Measurements from ENCODE around the gene ZNF124. TPM values are rescaled to one million over a fixed set of nuclear protein-coding genes. Genes with fewer than 3 reads are reported as not detected.
A peak's percentile ranks its signal among the peaks of the same experiment; 100 is the strongest.

ZNF124 gene
- total RNA-seq, 1 experiment from 2014 or later, result 16.3 TPM

DNA sequence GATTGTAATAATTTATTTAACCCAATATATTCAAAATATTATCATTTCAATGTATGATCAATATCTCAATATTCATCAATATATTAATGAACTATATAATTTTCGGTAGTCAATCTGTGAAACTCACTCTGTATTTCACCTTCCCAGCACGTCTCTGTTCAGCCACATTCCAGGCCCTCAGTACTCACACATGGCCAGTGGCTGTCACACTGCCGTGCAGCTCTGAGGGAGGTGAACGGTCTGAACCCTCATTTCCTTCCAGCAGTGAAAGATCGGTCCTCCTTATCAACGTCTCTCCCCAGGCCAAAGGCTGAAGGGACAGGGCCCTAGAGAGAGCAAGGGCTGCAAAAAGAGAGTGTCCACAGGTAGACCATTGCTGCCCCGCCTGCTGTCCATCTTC lies 39.5 kb upstream of the ZNF124 start (continued):
- no peak for TF ChIP-seq POLR2AphosphoS5 (IDR thresholded peaks at IDR 0.05; ENCODE audit: low read depth, low read length)
- TF ChIP-seq EZH2phosphoT487 (IDR thresholded peaks at IDR 0.05; ENCODE audit: borderline replicate concordance), result no peak
- TF ChIP-seq MAX (IDR thresholded peaks at IDR 0.05), result no peak
- TF ChIP-seq EGR1 (IDR thresholded peaks at IDR 0.05; ENCODE audit: low read depth), result no peak
- no peak for TF ChIP-seq FOSL1 (IDR thresholded peaks at IDR 0.05; ENCODE audit: low read depth)

DNA sequence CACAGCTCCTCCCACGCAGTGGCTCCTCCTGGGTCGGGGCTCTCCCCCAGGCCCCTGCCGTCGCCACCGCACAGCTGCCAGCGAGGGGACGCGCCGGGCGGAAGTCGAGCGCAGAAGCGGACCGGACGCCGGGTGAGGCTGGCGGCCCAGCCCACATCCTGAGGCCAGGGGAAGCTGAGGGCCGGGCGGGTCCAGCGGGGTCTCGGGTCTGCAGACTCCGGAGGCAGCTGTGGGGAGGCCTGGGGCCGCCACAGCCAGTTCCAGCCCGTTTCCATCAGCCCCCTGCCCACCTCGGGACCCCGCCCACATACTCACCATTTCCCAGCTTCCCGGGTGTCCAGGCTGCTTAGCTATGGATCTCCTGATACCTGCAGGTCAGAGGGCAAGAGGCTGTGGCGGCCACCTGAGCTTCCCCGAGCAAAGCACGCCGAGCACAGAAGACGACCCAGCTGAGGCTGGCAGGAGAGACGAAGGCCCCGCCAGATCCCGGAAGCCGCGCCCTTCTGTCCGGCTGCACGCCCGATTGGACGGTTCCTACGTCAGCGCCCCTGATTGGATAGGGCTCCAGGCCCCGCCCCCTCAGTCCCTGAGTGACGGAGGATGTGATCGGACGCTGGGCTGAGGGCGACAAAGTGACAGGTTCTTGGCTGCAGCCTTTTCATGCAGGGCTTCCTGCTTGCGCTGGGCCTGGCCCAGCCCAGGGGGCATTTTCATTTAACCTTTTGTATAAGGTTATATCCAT lies 38.7 kb upstream of the ZNF124 start:
- ChIA-PET RAD21 (ENCODE audit: low non-redundant PET in 1 of 2, low total read pairs in 2 of 2, uncharacterized antibody in 2 of 2, unreplicated experiment in 2 of 2) (no interaction called here), CTCF (no interaction called here), POLR2A (no interaction called here)
- Histone ChIP-seq H3K79me2 (ENCODE audit: insufficient read depth, low read length) (peaks cover 48% of the 10 kb centered on the region), H3K9me3 (ENCODE audit: control insufficient read depth in 1 of 2, insufficient read depth in 1 of 2, low read depth in 1 of 2, low read length in 2 of 2) (no peaks in the 10 kb centered on the region), H3K27me3 (ENCODE audit: insufficient read depth, low read length) (no peaks in the 10 kb centered on the region), H3K4me3 (replicated peaks in 1 of 2; ENCODE audit: low read depth in 1 of 2, low read length in 2 of 2) (peak overlapping the region; percentile 82 to 86), H3K36me3 (ENCODE audit: control insufficient read depth in 1 of 2, insufficient read depth in 2 of 2, low read length in 2 of 2) (no peaks in the 10 kb centered on the region), H4K20me1 (ENCODE audit: insufficient read depth) (no peaks in the 10 kb centered on the region), H3K9ac (ENCODE audit: low read length) (peak overlapping the region; percentile 75), H3K4me2 (ENCODE audit: low read length) (peak overlapping the region; percentile 96), H3K9me2 (ENCODE audit: insufficient read depth) (no peaks in the 10 kb centered on the region), H2AFZ (ENCODE audit: low read depth, low read length, poor library complexity, severe bottlenecking) (no peak overlapping the region), H3K4me1 (ENCODE audit: control insufficient read depth in 1 of 2, insufficient read depth in 2 of 2, low read length in 2 of 2) (peaks cover 6 to 11% of the 10 kb centered on the region in 2 experiments; a peak in 3 of 4 replicates), H3K27ac (ENCODE audit: low read depth, low read length) (peak overlapping the region; percentile 36; the same call in 1 of the 2 replicates)
- BruUV-seq (replicated peaks), result no TSS peak
- intact Hi-C loops (cut with micrococcal nuclease), result loop anchor here (5.0 kb wide), 1 partner anchor 122 kb away; the partner anchor contains the start of gene ZNF496
- ATAC-seq, result peak; percentile 99
- TF ChIP-seq CTCF (IDR thresholded peaks at IDR 0.05 in 2 of 3, conservative IDR thresholded peaks at IDR 0.05 in 1 of 3; ENCODE audit: borderline replicate concordance in 1 of 3, insufficient read depth in 1 of 3, low read depth in 2 of 3, low read length in 2 of 3) (no peak), EGR1 (IDR thresholded peaks at IDR 0.05; ENCODE audit: low read depth) (peak; percentile 51; the same call in 1 of the 2 replicates), SP1 (IDR thresholded peaks at IDR 0.05; ENCODE audit: low read depth) (peak; percentile 86), EZH2phosphoT487 (IDR thresholded peaks at IDR 0.05; ENCODE audit: borderline replicate concordance) (no peak), SRF (IDR thresholded peaks at IDR 0.05; ENCODE audit: low read depth) (no peak), TCF7L2 (IDR thresholded peaks at IDR 0.05; ENCODE audit: borderline replicate concordance, extremely low read depth, insufficient read depth, insufficient read length) (no peak), POLR2A (IDR thresholded peaks at IDR 0.05; ENCODE audit: borderline replicate concordance, extremely low read depth, insufficient read depth, insufficient read length) (peak; percentile 67), MAX (IDR thresholded peaks at IDR 0.05) (peak; percentile 47), ZFX (IDR thresholded peaks at IDR 0.05) (peak; percentile 64), JUND (IDR thresholded peaks at IDR 0.05) (no peak), SIN3A (IDR thresholded peaks at IDR 0.05; ENCODE audit: low read depth) (peak; percentile 95), ELF1 (IDR thresholded peaks at IDR 0.05; ENCODE audit: borderline replicate concordance, low read depth) (peak; percentile 88), POLR2AphosphoS5 (IDR thresholded peaks at IDR 0.05; ENCODE audit: low read depth, low read length) (peak; percentile 95), CEBPB (IDR thresholded peaks at IDR 0.05; ENCODE audit: low read depth) (no peak), YY1 (IDR thresholded peaks at IDR 0.05; ENCODE audit: extremely low read depth, insufficient replicate concordance, low read depth, low read length) (no peak)
- TF ChIP-seq, protein P1, sequence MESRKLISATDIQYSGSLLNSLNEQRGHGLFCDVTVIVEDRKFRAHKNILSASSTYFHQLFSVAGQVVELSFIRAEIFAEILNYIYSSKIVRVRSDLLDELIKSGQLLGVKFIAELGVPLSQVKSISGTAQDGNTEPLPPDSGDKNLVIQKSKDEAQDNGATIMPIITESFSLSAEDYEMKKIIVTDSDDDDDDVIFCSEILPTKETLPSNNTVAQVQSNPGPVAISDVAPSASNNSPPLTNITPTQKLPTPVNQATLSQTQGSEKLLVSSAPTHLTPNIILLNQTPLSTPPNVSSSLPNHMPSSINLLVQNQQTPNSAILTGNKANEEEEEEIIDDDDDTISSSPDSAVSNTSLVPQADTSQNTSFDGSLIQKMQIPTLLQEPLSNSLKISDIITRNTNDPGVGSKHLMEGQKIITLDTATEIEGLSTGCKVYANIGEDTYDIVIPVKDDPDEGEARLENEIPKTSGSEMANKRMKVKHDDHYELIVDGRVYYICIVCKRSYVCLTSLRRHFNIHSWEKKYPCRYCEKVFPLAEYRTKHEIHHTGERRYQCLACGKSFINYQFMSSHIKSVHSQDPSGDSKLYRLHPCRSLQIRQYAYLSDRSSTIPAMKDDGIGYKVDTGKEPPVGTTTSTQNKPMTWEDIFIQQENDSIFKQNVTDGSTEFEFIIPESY (IDR thresholded peaks at IDR 0.05; ENCODE audit: extremely low read depth, insufficient replicate concordance, low read length), result no peak
- peak; percentile 91 for DNase-seq (ENCODE audit: low read depth, low spot score)
